22Rv1 (cell line): Measurements from ENCODE around the gene ELK3.

ENCODE experiments used
- ZFX ChIP-seq: fragments of 450-650 bp; IDR thresholded peaks from 2 replicates; pipeline ENCODE4 v1.6.1; 2017; ENCODE audit warnings: antibody characterized with exemption, borderline replicate concordance
- TF ChIP-seq, protein P1 (sequence below): fragments of 450-650 bp; IDR thresholded peaks from 2 replicates; pipeline ENCODE4 v1.5.1; 2017; ENCODE audit warnings: mild to moderate bottlenecking

DNA sequence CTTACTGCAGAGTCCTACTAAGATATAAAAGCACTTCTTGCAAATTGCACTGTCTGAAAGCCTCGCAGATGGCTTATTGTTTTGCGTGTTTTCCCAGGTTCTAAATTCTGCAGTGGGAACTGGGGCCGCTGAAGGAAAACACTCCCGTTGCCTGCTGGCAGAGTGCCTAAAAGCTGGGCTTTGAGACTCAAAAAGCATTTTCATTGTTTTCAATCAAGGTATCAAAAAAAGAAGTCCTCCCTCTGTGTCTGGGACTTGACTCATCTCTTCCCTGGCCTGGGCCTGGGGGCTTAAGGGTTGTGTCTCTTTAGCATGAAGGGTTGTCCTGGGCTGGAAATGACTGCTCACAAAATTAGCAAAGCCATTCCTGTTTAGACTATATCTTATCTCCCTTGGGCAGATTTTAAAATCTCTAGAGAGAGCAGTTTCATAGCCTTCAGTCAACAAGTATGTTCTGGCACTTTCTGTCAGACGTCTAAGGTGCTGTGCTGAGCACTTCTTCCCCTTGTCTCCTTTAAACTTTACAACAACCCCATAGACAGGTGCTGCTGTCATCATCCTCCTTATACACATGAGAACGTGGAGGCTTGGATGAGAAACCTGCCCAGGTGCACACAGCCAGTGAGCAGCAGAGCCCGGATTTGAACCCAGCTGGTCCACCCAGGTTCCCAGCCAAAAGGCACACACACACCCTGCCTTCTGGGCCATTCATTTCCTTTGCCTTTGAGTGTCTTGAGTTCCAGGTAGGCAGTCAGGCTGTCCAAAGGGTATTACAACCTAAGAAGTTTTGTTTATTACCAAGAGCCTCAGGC is 31.1 kb downstream of the ELK3 start:
- TF ChIP-seq, protein P1, sequence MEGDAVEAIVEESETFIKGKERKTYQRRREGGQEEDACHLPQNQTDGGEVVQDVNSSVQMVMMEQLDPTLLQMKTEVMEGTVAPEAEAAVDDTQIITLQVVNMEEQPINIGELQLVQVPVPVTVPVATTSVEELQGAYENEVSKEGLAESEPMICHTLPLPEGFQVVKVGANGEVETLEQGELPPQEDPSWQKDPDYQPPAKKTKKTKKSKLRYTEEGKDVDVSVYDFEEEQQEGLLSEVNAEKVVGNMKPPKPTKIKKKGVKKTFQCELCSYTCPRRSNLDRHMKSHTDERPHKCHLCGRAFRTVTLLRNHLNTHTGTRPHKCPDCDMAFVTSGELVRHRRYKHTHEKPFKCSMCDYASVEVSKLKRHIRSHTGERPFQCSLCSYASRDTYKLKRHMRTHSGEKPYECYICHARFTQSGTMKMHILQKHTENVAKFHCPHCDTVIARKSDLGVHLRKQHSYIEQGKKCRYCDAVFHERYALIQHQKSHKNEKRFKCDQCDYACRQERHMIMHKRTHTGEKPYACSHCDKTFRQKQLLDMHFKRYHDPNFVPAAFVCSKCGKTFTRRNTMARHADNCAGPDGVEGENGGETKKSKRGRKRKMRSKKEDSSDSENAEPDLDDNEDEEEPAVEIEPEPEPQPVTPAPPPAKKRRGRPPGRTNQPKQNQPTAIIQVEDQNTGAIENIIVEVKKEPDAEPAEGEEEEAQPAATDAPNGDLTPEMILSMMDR, result no peak
- no peak for TF ChIP-seq ZFX
